ENCODE measurements around the gene CLPTM1L.

GRCh38 chr5:1324719-1325190, 20.1 kb downstream of the CLPTM1L start:
- TF ChIP-seq, protein P1, sequence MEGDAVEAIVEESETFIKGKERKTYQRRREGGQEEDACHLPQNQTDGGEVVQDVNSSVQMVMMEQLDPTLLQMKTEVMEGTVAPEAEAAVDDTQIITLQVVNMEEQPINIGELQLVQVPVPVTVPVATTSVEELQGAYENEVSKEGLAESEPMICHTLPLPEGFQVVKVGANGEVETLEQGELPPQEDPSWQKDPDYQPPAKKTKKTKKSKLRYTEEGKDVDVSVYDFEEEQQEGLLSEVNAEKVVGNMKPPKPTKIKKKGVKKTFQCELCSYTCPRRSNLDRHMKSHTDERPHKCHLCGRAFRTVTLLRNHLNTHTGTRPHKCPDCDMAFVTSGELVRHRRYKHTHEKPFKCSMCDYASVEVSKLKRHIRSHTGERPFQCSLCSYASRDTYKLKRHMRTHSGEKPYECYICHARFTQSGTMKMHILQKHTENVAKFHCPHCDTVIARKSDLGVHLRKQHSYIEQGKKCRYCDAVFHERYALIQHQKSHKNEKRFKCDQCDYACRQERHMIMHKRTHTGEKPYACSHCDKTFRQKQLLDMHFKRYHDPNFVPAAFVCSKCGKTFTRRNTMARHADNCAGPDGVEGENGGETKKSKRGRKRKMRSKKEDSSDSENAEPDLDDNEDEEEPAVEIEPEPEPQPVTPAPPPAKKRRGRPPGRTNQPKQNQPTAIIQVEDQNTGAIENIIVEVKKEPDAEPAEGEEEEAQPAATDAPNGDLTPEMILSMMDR (IDR thresholded peaks at IDR 0.05) = no peak
- TF ChIP-seq EZH2 (IDR thresholded peaks at IDR 0.05; ENCODE audit: borderline replicate concordance, insufficient read depth, low read depth, low read length, poor library complexity, severe bottlenecking) = no peak
